ENCODE data around the gene TSKU.
"Not testable (repeated sequence)": the region's sequence is repeated elsewhere in the genome, so short reads cannot be mapped to it uniquely, and the experiment has no call there.

Gene TSKU

DNA sequence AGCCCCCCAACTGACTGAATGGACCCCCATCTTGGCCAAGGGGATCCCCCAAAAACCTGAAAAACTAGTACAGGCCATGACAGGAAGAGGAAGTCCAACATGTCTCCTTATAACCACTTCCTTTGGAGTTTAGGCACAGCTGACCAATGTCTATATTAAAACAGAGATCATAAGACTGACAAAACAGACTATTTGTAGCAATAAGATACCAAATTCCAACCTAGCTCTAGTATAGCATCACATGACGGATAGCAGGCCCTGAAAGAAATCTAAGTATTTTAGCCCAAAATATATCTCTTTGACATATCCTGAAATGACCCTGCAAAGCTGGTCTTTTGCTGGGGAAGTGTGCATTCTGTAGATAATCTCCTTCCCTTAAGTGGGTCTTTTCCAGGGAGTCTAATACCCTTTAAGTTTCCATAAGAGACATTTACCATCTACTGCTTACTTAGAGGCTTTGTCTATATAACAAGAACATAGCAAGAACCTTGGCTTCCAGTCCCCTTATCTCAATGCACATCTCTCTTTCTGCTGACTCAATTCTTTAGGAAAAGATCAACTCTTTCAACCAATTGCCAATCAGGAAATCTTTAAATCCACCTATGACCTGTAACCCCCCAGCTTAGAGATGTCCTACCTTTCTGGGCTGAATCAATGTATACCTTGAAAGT lies 42.7 kb downstream of the TSKU start:
- Histone ChIP-seq H3K9ac (peak overlapping the region in 2 of 11 experiments; percentile 10 to 23; a peak in 2 of 22 replicates), H3K9me3 (replicated peaks in 1 of 11) (peaks cover 0 to 22% (median 10%) of the 10 kb centered on the region in 11 experiments; a peak in 15 of 22 replicates), H3K4me2 (peak overlapping the region in 9 of 11 experiments; percentile 19 to 78 (median 59); a peak in 17 of 22 replicates), H4K20me1 (no peaks in the 10 kb centered on the region), H3K4me1 (peaks cover 0 to 31% (median 25%) of the 10 kb centered on the region in 10 experiments; a peak in 18 of 20 replicates), H3K27me3 (no peaks in the 10 kb centered on the region), H3K4me3 (no peak overlapping the region), H3K27ac (peak overlapping the region in 6 of 11 experiments; percentile 10 to 76 (median 56); a peak in 10 of 22 replicates), H3K36me3 (no peaks in the 10 kb centered on the region)
- no peak for TF ChIP-seq Cebpa-rat (IDR thresholded peaks at IDR 0.05)

DNA sequence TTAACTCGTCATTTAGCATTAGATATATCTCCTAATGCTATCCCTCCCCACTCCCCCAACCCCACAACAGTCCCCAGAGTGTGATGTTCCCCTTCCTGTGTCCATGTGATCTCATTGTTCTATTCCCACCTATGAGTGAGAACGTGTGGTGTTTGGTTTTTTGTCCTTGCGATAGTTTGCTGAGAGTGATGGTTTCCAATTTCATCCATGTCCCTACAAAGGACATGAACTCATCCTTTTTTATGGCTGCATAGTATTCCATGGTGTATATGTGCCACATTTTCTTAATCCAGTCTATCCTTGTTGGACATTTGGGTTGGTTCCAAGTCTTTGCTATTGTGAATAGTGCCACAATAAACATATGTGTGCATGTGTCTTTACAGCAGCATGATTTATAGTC lies 43.4 kb downstream of the TSKU start:
- H3K4me1 ChIP-seq: peaks cover 0 to 38% (median 25%) of the 10 kb centered on the region in 10 experiments; a peak in 18 of 20 replicates
- not testable (repeated sequence) for H3K4me3 ChIP-seq, H3K27ac ChIP-seq, H3K4me2 ChIP-seq, H3K27me3 ChIP-seq, H3K36me3 ChIP-seq, H3K9ac ChIP-seq, H4K20me1 ChIP-seq
- H3K9me3 ChIP-seq (replicated peaks in 1 of 11): peaks cover 0 to 19% (median 8%) of the 10 kb centered on the region in 11 experiments; a peak in 11 of 22 replicates

DNA sequence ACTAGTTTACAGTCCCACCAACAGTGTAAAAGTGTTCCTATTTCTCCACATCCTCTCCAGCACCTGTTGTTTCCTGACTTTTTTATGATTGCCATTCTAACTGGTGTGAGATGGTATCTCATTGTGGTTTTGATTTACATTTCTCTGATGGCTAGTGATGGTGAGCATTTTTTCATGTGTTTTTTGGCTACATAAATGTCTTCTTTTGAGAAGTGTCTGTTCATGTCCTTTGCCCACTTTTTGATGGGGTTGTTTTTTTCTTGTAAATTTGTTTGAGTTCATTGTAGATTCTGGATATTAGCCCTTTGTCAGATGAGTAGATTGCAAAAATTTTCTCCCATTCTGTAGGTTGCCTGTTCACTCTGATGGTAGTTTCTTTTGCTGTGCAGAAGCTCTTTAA lies 43.8 kb downstream of the TSKU start:
- H3K9ac ChIP-seq, H3K27ac ChIP-seq, H3K4me3 ChIP-seq, H3K36me3 ChIP-seq, H3K27me3 ChIP-seq, H3K4me2 ChIP-seq, H4K20me1 ChIP-seq: not testable (repeated sequence)
- Histone ChIP-seq H3K9me3 (replicated peaks in 1 of 11) (peaks cover 0 to 15% (median 6%) of the 10 kb centered on the region in 11 experiments; a peak in 2 of 22 replicates), H3K4me1 (peaks cover 0 to 43% (median 25%) of the 10 kb centered on the region in 10 experiments; a peak in 18 of 20 replicates)

DNA sequence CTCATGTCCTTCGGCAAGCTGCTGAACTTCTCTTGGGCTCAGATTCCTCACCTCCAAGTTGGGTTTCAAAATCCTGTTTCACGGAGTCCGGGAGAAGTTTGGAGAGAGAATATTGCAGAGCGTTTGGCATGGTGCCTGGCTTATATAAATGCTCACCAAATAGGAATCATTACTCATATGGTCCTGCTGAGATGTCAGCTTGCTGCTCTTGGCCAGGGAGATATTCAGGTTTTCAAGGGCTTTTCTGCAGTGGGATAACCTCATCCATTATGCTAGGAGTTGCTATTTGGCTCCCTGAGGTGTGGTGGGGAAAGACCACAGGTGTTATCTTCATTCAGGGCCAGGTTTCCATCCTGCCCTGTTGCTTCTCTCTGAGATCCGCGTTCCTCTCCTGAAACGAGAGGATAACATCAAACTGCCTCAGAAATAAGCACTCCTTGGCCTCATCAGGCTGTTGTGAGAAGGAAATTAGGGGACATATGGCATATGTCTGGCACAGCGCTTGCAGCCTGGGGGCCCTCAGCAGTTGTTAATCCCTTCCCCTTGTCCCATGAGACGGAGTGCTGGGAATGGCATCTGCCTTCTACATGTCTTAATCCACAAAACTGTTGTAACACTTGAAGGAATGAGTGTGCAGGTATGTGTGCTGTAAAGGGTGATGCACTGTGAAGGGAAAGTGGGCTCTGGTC lies 47.6 kb downstream of the TSKU start:
- Histone ChIP-seq H3K9me3 (replicated peaks in 1 of 11) (peaks cover 0 to 15% (median 6%) of the 10 kb centered on the region in 11 experiments; a peak in 2 of 22 replicates), H3K9ac (no peak overlapping the region), H4K20me1 (no peaks in the 10 kb centered on the region), H3K27ac (no peak overlapping the region), H3K4me2 (peak overlapping the region in 1 of 11 experiments; percentile 20; a peak in 1 of 22 replicates), H3K4me1 (peaks cover 0 to 22% (median 3%) of the 10 kb centered on the region in 10 experiments; a peak in 18 of 20 replicates), H3K4me3 (no peak overlapping the region), H3K36me3 (no peaks in the 10 kb centered on the region), H3K27me3 (no peaks in the 10 kb centered on the region)
- TF ChIP-seq Cebpa-rat (IDR thresholded peaks at IDR 0.05): no peak

DNA sequence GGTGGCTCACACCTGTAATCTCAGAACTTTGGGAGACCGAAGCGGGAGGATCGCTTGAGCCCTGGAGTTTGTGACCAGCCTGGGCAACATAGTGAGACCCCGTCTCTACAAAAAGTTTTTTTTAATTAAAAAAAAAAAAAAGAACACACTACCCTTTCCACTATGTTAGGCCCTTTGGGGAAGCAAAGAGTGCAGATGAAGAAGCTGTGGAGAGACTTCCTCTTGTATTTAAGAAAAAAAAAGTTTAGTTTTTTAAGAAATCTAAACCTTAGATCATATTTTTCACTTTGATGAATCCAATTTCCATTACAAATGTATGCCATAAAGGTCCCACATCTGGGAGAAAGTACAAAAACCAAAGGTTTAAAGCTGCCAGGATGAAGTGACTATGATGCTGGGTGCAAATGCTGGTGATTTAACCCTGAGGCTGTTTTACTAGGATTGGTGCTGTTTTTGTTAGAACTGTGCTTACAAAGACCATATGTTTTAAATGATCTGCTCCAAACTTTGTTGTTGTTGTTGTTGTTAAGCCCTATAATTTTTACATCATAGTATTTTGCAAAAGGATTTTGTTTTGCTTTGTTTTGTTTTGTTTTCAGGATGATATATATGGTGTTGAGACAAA lies 48.6 kb downstream of the TSKU start:
- H4K20me1 ChIP-seq: no peaks in the 10 kb centered on the region
- no peak overlapping the region; a peak in 1 of 22 replicates for H3K9ac ChIP-seq
- H3K4me2 ChIP-seq: peak overlapping the region in 1 of 11 experiments; percentile 20; a peak in 1 of 22 replicates
- TF ChIP-seq Cebpa-rat (IDR thresholded peaks at IDR 0.05): no peak
- no peaks in the 10 kb centered on the region for H3K36me3 ChIP-seq
- no peak overlapping the region for H3K27ac ChIP-seq
- peaks cover 0 to 22% (median 0%) of the 10 kb centered on the region in 10 experiments; a peak in 3 of 20 replicates for H3K4me1 ChIP-seq
- H3K9me3 ChIP-seq (replicated peaks in 1 of 11): peaks cover 0 to 15% (median 6%) of the 10 kb centered on the region in 11 experiments; a peak in 2 of 22 replicates
- no peak overlapping the region for H3K4me3 ChIP-seq
- H3K27me3 ChIP-seq: no peaks in the 10 kb centered on the region

DNA sequence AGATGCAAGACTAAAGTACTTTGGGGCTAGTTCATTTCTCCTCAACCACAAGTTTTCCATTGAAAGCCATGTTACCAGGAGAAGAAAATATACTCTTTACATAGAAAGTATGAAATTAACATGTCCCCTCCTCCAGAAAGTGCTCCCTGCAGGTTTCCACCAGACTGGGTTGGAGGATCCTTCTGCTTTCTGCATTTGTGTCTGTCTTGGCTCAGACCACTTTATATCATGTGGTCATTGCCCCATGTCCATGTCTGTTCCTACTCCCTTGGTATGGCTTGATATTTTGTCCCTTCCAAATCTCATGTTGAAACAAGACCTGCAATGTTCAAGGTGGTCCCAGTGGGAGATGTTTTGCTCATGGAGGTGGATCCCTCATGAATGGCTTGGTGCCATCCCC lies 49.2 kb downstream of the TSKU start:
- H3K4me3 ChIP-seq: no peak overlapping the region
- no peak overlapping the region for H3K9ac ChIP-seq
- no peaks in the 10 kb centered on the region for H4K20me1 ChIP-seq
- peaks cover 0 to 15% (median 6%) of the 10 kb centered on the region in 11 experiments; a peak in 2 of 22 replicates for H3K9me3 ChIP-seq (replicated peaks in 1 of 11)
- H3K27me3 ChIP-seq: no peaks in the 10 kb centered on the region
- peaks cover 0 to 22% (median 0%) of the 10 kb centered on the region in 10 experiments; a peak in 3 of 20 replicates for H3K4me1 ChIP-seq
- no peak overlapping the region for H3K27ac ChIP-seq
- H3K36me3 ChIP-seq: no peaks in the 10 kb centered on the region
- peak overlapping the region in 1 of 11 experiments; percentile 27; a peak in 1 of 22 replicates for H3K4me2 ChIP-seq
- TF ChIP-seq Cebpa-rat (IDR thresholded peaks at IDR 0.05): no peak

DNA sequence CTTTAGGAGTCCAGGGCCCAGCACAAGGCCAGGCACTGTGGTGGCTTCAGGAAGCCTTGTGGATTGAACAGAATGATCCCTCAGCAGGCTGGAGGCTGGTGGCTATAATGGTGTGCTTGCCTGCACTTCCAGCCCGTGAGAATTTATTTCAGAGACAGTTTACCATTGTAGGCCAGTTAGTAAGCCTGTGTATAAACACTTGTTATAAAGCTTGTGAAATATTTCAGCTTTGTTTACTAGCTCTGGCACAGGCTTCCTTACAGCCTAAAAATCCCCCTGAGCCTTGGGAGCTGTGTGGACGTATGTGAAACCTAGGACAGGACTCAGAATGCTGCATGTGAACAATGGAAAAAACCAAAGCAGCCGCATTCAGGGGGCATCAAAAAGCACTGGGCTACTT lies 51.0 kb downstream of the TSKU start:
- H3K4me3 ChIP-seq: no peak overlapping the region
- H3K27me3 ChIP-seq: no peaks in the 10 kb centered on the region
- no peak overlapping the region for H3K9ac ChIP-seq
- H3K4me2 ChIP-seq: no peak overlapping the region
- H3K27ac ChIP-seq: no peak overlapping the region
- H3K4me1 ChIP-seq: peaks cover 0 to 28% (median 0%) of the 10 kb centered on the region in 10 experiments; a peak in 6 of 20 replicates
- no peaks in the 10 kb centered on the region for H4K20me1 ChIP-seq
- H3K9me3 ChIP-seq (replicated peaks in 1 of 11): peaks cover 0 to 13% (median 6%) of the 10 kb centered on the region in 11 experiments; a peak in 2 of 22 replicates
- TF ChIP-seq Cebpa-rat (IDR thresholded peaks at IDR 0.05): no peak
- no peaks in the 10 kb centered on the region for H3K36me3 ChIP-seq

DNA sequence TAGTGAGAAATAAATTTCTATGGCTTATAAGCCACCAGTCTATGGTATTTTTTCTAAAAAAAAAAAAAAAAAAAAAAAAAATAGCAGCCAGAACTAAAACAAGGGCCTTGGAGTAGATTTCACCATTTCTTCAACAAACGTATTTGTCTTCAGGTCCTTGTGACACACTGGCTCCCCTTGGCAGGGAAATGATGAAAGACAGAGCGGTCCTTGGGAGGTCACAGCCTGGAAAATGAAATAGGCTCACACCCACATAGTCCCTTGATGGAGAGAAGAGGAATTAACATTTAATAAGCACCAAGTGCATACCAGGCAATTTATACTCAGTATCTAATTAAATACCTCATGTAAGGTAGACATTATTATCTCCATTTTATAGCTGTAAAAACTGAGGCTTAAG lies 51.9 kb downstream of the TSKU start:
- Histone ChIP-seq H3K4me2 (no peak overlapping the region), H3K4me3 (no peak overlapping the region), H3K9me3 (replicated peaks in 1 of 11) (peaks cover 0 to 4% (median 0%) of the 10 kb centered on the region in 11 experiments; a peak in 1 of 22 replicates), H3K27me3 (no peaks in the 10 kb centered on the region), H3K27ac (no peak overlapping the region), H3K4me1 (peaks cover 0 to 34% (median 0%) of the 10 kb centered on the region in 10 experiments; a peak in 6 of 20 replicates), H3K36me3 (no peaks in the 10 kb centered on the region), H4K20me1 (no peaks in the 10 kb centered on the region), H3K9ac (no peak overlapping the region)
- TF ChIP-seq Cebpa-rat (IDR thresholded peaks at IDR 0.05): no peak

All from BLaER1 treated with 17β-estradiol and CSF1 and Interleukin-3, amounts not matched to agents 10 nM and 100 nM (cell line).